Measurements from ENCODE around the gene MAP3K4.

DNA sequence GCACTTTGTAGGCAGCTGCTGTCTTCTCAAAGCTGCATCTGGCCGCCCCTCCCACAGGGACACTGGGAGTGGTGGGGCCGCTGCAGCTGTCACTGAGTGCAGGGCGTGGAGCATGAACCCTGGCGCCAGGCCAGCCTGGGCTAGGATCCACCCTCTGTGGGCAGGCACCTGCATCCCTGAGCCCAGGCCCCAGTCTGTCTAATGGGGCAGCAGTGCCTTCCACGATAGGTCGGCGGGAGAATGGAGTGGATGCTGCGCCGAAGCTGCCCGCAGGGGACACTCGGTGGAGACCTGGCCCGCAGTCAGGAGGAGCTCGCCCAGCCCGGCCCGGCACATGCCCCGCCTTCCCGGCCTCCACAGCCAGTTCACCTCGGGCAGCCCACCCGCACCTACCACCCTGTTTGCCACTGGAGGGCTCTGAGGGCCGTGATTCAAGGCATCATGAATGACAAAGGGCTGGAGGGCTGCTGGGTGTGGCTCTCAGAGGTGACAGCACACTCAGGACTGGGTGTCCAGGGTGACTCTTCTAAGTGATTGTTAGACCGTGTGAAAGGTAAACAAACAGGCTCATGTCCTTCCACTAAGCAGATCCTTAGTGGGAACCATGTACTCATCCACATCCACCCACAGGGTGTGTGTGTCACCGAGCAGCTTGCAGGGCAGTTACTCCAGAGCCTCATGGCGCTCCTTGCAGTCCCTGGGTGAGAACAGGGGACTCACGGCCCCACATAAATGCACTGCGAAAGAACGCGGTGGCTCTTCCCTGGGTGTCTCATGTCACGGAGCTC lies 148.4 kb downstream of the MAP3K4 start:
- TF ChIP-seq POLR2A (IDR thresholded peaks at IDR 0.05) (no peak), CTCF (IDR thresholded peaks at IDR 0.05) (peak in 1 of 4 experiments; percentile 38), EP300 (IDR thresholded peaks at IDR 0.05) (no peak), POLR2AphosphoS5 (IDR thresholded peaks at IDR 0.05) (no peak)

All from sigmoid colon (tissue), 4 donors.